GM12873 (cell line): ENCODE results near the gene RELL2.

ENCODE experiments used
- CTCF ChIP-seq: IDR thresholded peaks from 2 replicates; pipeline ENCODE4 v1.5.1; 2012; ENCODE audit warnings: low read depth, mild to moderate bottlenecking, moderate library complexity, low read length, control low read depth; ENCODE audit not compliant: insufficient read depth; ENCODE audit errors: missing control alignments

The RELL2 gene

GRCh38 chr5:141646026-141646425 is 9.2 kb downstream of the RELL2 start:
- no peak for TF ChIP-seq CTCF

GRCh38 chr5:141647242-141647641 is 10.4 kb downstream of the RELL2 start:
- TF ChIP-seq CTCF: no peak

- TF ChIP-seq CTCF: no peak
These were observed 11.1 kb downstream of the RELL2 start for GRCh38 chr5:141647851-141648250.

- TF ChIP-seq CTCF: no peak
These were observed 12.4 kb downstream of the RELL2 start for GRCh38 chr5:141649056-141649688.

GRCh38 chr5:141649972-141650371 is 13.2 kb downstream of the RELL2 start:
- no peak for TF ChIP-seq CTCF

- TF ChIP-seq CTCF: no peak
These were observed 14.3 kb downstream of the RELL2 start, which contains the start of gene FCHSD1 for GRCh38 chr5:141650851-141651727. Gene FCHSD1 (minus strand): TSS chr5:141651418. CDS start chr5:141651368, 50 bp downstream.

GRCh38 chr5:141651728-141652105 is 14.9 kb downstream of the RELL2 start:
- no peak for TF ChIP-seq CTCF
